ENCODE measurements around the gene CNTN6.

- TF ChIP-seq, protein P1, sequence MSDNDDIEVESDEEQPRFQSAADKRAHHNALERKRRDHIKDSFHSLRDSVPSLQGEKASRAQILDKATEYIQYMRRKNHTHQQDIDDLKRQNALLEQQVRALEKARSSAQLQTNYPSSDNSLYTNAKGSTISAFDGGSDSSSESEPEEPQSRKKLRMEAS (IDR thresholded peaks at IDR 0.05), result no peak
- TF ChIP-seq RAD21 (IDR thresholded peaks at IDR 0.05; ENCODE audit: low read depth), result no peak
- no peak for TF ChIP-seq FOXM1 (IDR thresholded peaks at IDR 0.05; ENCODE audit: borderline replicate concordance, low read depth)
- TF ChIP-seq YY1 (IDR thresholded peaks at IDR 0.05; ENCODE audit: low read depth), result no peak
- TF ChIP-seq CREB1 (IDR thresholded peaks at IDR 0.05; ENCODE audit: low read depth), result no peak
- TF ChIP-seq TCF12 (IDR thresholded peaks at IDR 0.05; ENCODE audit: low read depth), result no peak
- no peak for TF ChIP-seq TEAD4 (IDR thresholded peaks at IDR 0.05)
- TF ChIP-seq EP300 (IDR thresholded peaks at IDR 0.05; ENCODE audit: borderline replicate concordance), result no peak
- TF ChIP-seq EGR1 (IDR thresholded peaks at IDR 0.05), result no peak
- TF ChIP-seq TAF1 (IDR thresholded peaks at IDR 0.05; ENCODE audit: low read depth), result no peak
- TF ChIP-seq, protein P2, sequence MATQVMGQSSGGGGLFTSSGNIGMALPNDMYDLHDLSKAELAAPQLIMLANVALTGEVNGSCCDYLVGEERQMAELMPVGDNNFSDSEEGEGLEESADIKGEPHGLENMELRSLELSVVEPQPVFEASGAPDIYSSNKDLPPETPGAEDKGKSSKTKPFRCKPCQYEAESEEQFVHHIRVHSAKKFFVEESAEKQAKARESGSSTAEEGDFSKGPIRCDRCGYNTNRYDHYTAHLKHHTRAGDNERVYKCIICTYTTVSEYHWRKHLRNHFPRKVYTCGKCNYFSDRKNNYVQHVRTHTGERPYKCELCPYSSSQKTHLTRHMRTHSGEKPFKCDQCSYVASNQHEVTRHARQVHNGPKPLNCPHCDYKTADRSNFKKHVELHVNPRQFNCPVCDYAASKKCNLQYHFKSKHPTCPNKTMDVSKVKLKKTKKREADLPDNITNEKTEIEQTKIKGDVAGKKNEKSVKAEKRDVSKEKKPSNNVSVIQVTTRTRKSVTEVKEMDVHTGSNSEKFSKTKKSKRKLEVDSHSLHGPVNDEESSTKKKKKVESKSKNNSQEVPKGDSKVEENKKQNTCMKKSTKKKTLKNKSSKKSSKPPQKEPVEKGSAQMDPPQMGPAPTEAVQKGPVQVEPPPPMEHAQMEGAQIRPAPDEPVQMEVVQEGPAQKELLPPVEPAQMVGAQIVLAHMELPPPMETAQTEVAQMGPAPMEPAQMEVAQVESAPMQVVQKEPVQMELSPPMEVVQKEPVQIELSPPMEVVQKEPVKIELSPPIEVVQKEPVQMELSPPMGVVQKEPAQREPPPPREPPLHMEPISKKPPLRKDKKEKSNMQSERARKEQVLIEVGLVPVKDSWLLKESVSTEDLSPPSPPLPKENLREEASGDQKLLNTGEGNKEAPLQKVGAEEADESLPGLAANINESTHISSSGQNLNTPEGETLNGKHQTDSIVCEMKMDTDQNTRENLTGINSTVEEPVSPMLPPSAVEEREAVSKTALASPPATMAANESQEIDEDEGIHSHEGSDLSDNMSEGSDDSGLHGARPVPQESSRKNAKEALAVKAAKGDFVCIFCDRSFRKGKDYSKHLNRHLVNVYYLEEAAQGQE (IDR thresholded peaks at IDR 0.05; ENCODE audit: low read depth), result no peak
- no peak for TF ChIP-seq NFIC (IDR thresholded peaks at IDR 0.05)
- TF ChIP-seq, protein P3, sequence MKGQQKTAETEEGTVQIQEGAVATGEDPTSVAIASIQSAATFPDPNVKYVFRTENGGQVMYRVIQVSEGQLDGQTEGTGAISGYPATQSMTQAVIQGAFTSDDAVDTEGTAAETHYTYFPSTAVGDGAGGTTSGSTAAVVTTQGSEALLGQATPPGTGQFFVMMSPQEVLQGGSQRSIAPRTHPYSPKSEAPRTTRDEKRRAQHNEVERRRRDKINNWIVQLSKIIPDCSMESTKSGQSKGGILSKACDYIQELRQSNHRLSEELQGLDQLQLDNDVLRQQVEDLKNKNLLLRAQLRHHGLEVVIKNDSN (IDR thresholded peaks at IDR 0.05), result no peak
- TF ChIP-seq CEBPB (IDR thresholded peaks at IDR 0.05), result no peak
Observed at GRCh38 chr3:1446531-1446930, 353.7 kb downstream of the CNTN6 start.
